Measurements from ENCODE around the gene COL17A1. TPM values are rescaled to one million over a fixed set of nuclear protein-coding genes. Genes with fewer than 3 reads are reported as not detected.

COL17A1 gene
- total RNA-seq, 4 donors from 2014 or later, result 0.12 to 10.7 (median 0.68) TPM

DNA sequence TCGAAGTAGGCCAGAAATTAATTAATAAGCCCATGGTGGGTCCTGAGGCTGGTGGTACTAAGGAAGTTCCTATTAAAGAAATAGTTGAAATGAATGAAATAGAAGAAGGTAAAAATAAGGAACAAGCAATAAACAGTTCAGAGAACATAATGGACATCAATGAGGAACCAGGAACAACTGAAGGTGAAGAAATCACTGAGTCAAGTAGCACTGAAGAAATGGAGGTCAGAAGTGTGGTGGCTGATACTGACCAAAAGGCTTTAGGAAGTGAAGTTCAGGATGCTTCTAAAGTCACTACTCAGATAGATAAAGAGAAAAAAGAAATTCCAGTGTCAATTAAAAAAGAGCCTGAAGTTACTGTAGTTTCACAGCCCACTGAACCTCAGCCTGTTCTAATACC lies 82.8 kb downstream of the COL17A1 start:
- Histone ChIP-seq H3K4me1 (no peaks in the 10 kb centered on the region), H3K9me3 (no peaks in the 10 kb centered on the region), H3K36me3 (peaks cover 9 to 87% of the 10 kb centered on the region in 2 donors), H3K4me3 (no peak overlapping the region), H3K27me3 (no peaks in the 10 kb centered on the region), H3K27ac (no peak overlapping the region)
- WGBS, 2 donors (ENCODE audit: low coverage in 1 of 2), result 100% methylated on average over 1 of the region's 1 CpG; no CpG with 5 or more reads in 1 of the 2 donors
- ATAC-seq, result no peak
- TF ChIP-seq EP300 (IDR thresholded peaks at IDR 0.05) (no peak), POLR2A (IDR thresholded peaks at IDR 0.05) (no peak)

DNA sequence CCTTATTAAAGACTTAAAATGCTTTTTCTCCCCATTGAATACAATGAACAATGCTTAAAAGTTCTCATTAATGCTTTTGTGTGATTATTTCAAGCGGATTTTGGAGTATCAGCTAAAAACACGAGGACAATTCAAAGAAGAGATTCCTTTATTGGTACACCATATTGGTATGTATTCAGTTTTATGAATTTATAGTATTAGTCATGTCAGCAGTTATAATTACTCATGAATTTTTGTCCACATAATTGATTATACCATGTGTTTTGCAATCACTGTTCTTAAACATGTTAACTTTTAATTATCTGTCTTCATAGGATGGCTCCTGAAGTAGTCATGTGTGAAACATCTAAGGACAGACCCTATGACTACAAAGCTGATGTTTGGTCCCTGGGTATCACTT lies 86.9 kb downstream of the COL17A1 start:
- Histone ChIP-seq H3K27ac (no peak overlapping the region), H3K4me1 (no peaks in the 10 kb centered on the region), H3K9me3 (no peaks in the 10 kb centered on the region), H3K27me3 (no peaks in the 10 kb centered on the region), H3K4me3 (no peak overlapping the region), H3K36me3 (peaks cover 0 to 82% of the 10 kb centered on the region in 2 donors)
- ATAC-seq, result no peak
- TF ChIP-seq POLR2A (IDR thresholded peaks at IDR 0.05), result no peak
- TF ChIP-seq, protein P1, sequence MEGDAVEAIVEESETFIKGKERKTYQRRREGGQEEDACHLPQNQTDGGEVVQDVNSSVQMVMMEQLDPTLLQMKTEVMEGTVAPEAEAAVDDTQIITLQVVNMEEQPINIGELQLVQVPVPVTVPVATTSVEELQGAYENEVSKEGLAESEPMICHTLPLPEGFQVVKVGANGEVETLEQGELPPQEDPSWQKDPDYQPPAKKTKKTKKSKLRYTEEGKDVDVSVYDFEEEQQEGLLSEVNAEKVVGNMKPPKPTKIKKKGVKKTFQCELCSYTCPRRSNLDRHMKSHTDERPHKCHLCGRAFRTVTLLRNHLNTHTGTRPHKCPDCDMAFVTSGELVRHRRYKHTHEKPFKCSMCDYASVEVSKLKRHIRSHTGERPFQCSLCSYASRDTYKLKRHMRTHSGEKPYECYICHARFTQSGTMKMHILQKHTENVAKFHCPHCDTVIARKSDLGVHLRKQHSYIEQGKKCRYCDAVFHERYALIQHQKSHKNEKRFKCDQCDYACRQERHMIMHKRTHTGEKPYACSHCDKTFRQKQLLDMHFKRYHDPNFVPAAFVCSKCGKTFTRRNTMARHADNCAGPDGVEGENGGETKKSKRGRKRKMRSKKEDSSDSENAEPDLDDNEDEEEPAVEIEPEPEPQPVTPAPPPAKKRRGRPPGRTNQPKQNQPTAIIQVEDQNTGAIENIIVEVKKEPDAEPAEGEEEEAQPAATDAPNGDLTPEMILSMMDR (IDR thresholded peaks at IDR 0.05), result no peak
- TF ChIP-seq POLR2AphosphoS5 (IDR thresholded peaks at IDR 0.05), result no peak
- no peak for TF ChIP-seq EP300 (IDR thresholded peaks at IDR 0.05)
- WGBS, 2 donors (ENCODE audit: low coverage in 1 of 2), result 89 to 95% methylated on average over 2 of the region's 2 CpGs

DNA sequence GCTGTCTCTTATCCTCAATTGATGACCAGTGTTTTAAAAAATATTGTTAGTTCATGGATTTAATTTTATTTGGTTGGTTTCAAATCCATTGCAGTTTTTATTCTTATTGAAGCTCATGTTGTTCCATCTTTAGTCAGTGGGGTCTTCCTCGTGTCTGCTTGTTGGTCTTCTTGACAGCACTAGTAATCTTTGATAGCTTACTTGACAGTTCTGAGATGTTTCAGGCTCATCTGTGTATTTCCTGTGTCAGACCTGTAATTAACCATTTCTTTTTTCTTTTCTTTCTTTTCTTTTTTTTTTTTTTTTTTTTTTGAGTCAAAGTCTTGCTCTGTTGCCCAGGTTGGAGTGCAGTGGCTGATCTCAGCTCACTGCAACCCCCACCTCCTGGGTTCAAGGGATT lies 90.5 kb downstream of the COL17A1 start:
- Histone ChIP-seq H3K27me3 (no peaks in the 10 kb centered on the region), H3K4me3 (no peak overlapping the region), H3K27ac (no peak overlapping the region), H3K4me1 (peaks cover 0 to 16% (median 0%) of the 10 kb centered on the region in 3 donors), H3K9me3 (no peaks in the 10 kb centered on the region), H3K36me3 (peaks cover 0 to 59% of the 10 kb centered on the region in 2 donors)
- WGBS, 2 donors (ENCODE audit: low coverage in 1 of 2), result 67 to 92% methylated on average over 1 of the region's 1 CpG
- ATAC-seq, result no peak
- TF ChIP-seq POLR2AphosphoS5 (IDR thresholded peaks at IDR 0.05) (no peak), EP300 (IDR thresholded peaks at IDR 0.05) (no peak), POLR2A (IDR thresholded peaks at IDR 0.05) (no peak)
- TF ChIP-seq, protein P1 (IDR thresholded peaks at IDR 0.05), result no peak

DNA sequence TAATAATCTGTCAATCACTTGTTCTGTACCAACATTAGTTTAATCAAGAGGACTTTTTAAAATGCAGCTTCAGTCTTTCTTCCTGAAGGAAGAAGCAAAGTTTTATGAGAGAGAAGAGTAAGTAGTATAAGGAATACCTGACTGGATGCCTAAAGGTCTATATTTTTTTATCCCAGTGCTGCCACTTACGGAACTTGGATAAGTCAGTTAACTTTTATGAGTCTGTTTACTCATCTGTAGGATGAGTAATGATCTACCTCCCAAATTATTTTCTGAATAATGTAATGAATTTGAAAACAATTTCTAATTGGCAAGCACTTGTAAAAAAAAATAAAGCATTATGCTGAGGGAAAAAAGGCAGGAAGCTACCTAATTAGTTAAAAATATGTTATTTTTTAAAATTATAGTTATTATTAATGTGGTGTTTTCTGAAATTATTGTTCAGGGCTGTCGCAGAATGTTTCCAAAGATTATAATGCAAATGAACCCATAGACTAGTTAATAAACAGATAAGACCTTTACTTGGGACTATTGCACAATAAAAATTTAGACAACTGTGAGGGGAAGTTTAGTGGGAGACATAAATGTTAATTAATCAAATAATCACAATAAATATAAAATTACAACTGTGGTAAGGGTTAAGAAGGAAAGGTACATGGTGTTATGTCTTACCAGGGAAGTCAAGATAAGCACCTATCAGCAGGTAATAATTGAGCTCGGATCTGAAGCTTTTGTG lies 94.1 kb downstream of the COL17A1 start:
- H3K36me3 ChIP-seq, result peaks cover 0 to 33% of the 10 kb centered on the region in 2 donors
- H3K27ac ChIP-seq, result no peak overlapping the region
- TF ChIP-seq POLR2A (IDR thresholded peaks at IDR 0.05), result no peak
- peaks cover 0 to 47% (median 3%) of the 10 kb centered on the region in 3 donors for H3K4me1 ChIP-seq
- no peaks in the 10 kb centered on the region for H3K27me3 ChIP-seq
- no peaks in the 10 kb centered on the region for H3K9me3 ChIP-seq
- no peak overlapping the region for H3K4me3 ChIP-seq
- no peak for ATAC-seq
- WGBS, 2 donors (ENCODE audit: low coverage in 1 of 2), result 72 to 83% methylated on average over 3 of the region's 3 CpGs

DNA sequence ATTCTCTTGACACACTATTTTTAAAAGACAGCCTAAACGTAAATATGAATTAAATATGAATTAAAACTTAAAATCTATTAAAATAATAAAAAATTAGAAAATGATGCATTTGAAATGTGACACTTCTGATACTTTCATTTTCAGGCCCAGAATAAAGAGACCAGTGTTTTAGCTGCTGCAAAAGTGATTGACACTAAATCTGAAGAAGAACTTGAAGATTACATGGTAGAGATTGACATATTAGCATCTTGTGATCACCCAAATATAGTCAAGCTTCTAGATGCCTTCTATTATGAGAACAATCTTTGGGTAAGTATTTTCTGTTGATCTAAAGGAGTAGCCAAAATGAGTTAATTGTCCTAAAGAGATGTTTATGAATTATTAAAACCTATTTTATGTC lies 95.1 kb downstream of the COL17A1 start:
- TF ChIP-seq POLR2A (IDR thresholded peaks at IDR 0.05) (no peak), EP300 (IDR thresholded peaks at IDR 0.05) (no peak), POLR2AphosphoS5 (IDR thresholded peaks at IDR 0.05) (no peak)
- TF ChIP-seq, protein P1 (IDR thresholded peaks at IDR 0.05), result no peak
- Histone ChIP-seq H3K9me3 (no peaks in the 10 kb centered on the region), H3K36me3 (peaks cover 0 to 27% of the 10 kb centered on the region in 2 donors), H3K4me1 (peaks cover 3 to 58% (median 3%) of the 10 kb centered on the region in 3 donors), H3K4me3 (no peak overlapping the region), H3K27me3 (no peaks in the 10 kb centered on the region), H3K27ac (no peak overlapping the region)
- WGBS, 2 donors (ENCODE audit: low coverage in 1 of 2), result 25 to 80% methylated on average over 1 of the region's 1 CpG
- no peak for ATAC-seq

DNA sequence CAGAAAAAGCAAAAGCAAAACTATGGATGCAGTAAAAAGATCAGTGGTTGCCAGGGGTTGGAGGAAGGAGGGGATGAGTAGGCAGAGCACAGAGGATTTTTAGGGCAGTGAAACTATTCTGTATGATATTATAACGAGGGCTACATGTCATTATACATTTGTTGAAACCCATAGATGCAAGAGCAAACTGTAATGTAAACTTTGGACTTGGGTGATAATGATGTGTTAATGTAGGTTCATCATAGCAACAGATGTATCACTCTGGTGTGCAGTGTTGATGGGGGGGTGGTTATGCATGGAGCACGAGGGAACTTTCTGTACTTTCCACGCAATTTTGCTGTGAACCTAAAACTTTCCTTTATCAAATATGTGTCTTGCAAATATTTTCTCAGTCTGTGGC lies 95.6 kb downstream of the COL17A1 start:
- H3K27me3 ChIP-seq, result no peaks in the 10 kb centered on the region
- TF ChIP-seq POLR2A (IDR thresholded peaks at IDR 0.05), result no peak
- H3K36me3 ChIP-seq, result peaks cover 0 to 25% of the 10 kb centered on the region in 2 donors
- peaks cover 3 to 62% (median 3%) of the 10 kb centered on the region in 3 donors for H3K4me1 ChIP-seq
- H3K4me3 ChIP-seq, result no peak overlapping the region
- H3K9me3 ChIP-seq, result no peaks in the 10 kb centered on the region
- no peak overlapping the region for H3K27ac ChIP-seq
- WGBS, 2 donors (ENCODE audit: low coverage in 1 of 2), result 26 to 41% methylated on average over 3 of the region's 3 CpGs
- no peak for ATAC-seq
